OCI-LY7 (cell line): ENCODE measurements around the gene PNPLA6.

Experiments used
- CTCF ChIP-seq: fragments of 200-600 bp; sonication (generic); conservative IDR thresholded peaks from 2 replicates; pipeline ENCODE4 v1.5.1; 2014; ENCODE audit warnings: mild to moderate bottlenecking, antibody characterized with exemption, low read length, moderate library complexity, mixed read lengths
- EZH2phosphoT487 ChIP-seq: fragments of 200-600 bp; sonication (generic); IDR thresholded peaks from 2 replicates; pipeline ENCODE4 v1.6.1; 2018; ENCODE audit warnings: low read depth, borderline replicate concordance, mild to moderate bottlenecking, mixed run types, antibody characterized with exemption, low read length, moderate library complexity, mixed read lengths

- TF ChIP-seq CTCF (no peak), EZH2phosphoT487 (no peak)
Measured at GRCh38 chr19:7607874-7608560, 72.5 kb downstream of the PNPLA6 start.
